RPMI8226 (cell line): ENCODE results near the gene HLA-DQA1.
"Not testable (repeated sequence)": the region's sequence is repeated elsewhere in the genome, so short reads cannot be mapped to it uniquely, and the experiment has no call there.

Source experiments
- DNase-seq: peaks from one replicate; pipeline ENCODE4 v3.0.0-alpha.2; 2015

HLA-DQA1 gene

GRCh38 chr6:32637219-32637880, at the start of gene HLA-DQA1:
Gene HLA-DQA1 (plus strand): TSS chr6:32637406. CDS start chr6:32637459, 53 bp downstream.
- DNase-seq: no peak

GRCh38 chr6:32588156-32588555, 49.0 kb upstream of the HLA-DQA1 start:
- DNase-seq: no peak

GRCh38 chr6:32589596-32590449, 47.4 kb upstream of the HLA-DQA1 start, which contains the start of gene HLA-DRB1:
Gene HLA-DRB1 (minus strand): TSS chr6:32589848. CDS start chr6:32589742, 106 bp downstream.
- DNase-seq: no peak

- not testable (repeated sequence) for DNase-seq
These were observed 46.5 kb upstream of the HLA-DQA1 start for GRCh38 chr6:32590713-32591112.

GRCh38 chr6:32597024-32597423, 40.2 kb upstream of the HLA-DQA1 start:
- DNase-seq: no peak

GRCh38 chr6:32602383-32602782, 34.8 kb upstream of the HLA-DQA1 start:
- no peak for DNase-seq

GRCh38 chr6:32603222-32603621, 34.0 kb upstream of the HLA-DQA1 start:
- no peak for DNase-seq

- DNase-seq: no peak
These were observed 33.3 kb upstream of the HLA-DQA1 start for GRCh38 chr6:32603888-32604287.

- DNase-seq: no peak
These were observed 32.8 kb upstream of the HLA-DQA1 start for GRCh38 chr6:32604434-32604877.

GRCh38 chr6:32607263-32607987, 29.8 kb upstream of the HLA-DQA1 start:
- DNase-seq: no peak

- DNase-seq: no peak
These were observed 29.3 kb upstream of the HLA-DQA1 start for GRCh38 chr6:32607988-32608298.

GRCh38 chr6:32608362-32608761, 28.8 kb upstream of the HLA-DQA1 start:
- DNase-seq: no peak

GRCh38 chr6:32609391-32609730, 27.8 kb upstream of the HLA-DQA1 start:
- DNase-seq: no peak

- peak; percentile 37 for DNase-seq
These were observed 27.2 kb upstream of the HLA-DQA1 start for GRCh38 chr6:32609731-32610640.

- no peak for DNase-seq
These were observed 26.4 kb upstream of the HLA-DQA1 start for GRCh38 chr6:32610682-32611296.

- no peak for DNase-seq
These were observed 23.7 kb upstream of the HLA-DQA1 start for GRCh38 chr6:32613475-32613874.

GRCh38 chr6:32614366-32615081, 22.7 kb upstream of the HLA-DQA1 start:
- no peak for DNase-seq

- DNase-seq: no peak
These were observed 21.2 kb upstream of the HLA-DQA1 start for GRCh38 chr6:32615885-32616532.

GRCh38 chr6:32617751-32618150, 19.5 kb upstream of the HLA-DQA1 start:
- no peak for DNase-seq

- no peak for DNase-seq
These were observed 15.8 kb upstream of the HLA-DQA1 start for GRCh38 chr6:32621372-32621771.
